Right lobe of liver (tissue), 6 donors: ENCODE data around the gene MFSD6. TPM values are rescaled to one million over a fixed set of nuclear protein-coding genes. Genes with fewer than 3 reads are reported as not detected.
A peak's percentile ranks its signal among the peaks of the same experiment; 100 is the strongest.

Source experiments
- ATAC-seq, 4 donors: fragments of 200-7000 bp; cut with Tn5 transposase; one replicate each; pipeline ENCODE4 v1.9.1; 2020; ENCODE audit warnings: mild to moderate bottlenecking in 4 of 4, moderate library complexity in 4 of 4
- DNase-seq, 3 donors: peaks; one replicate each; pipeline ENCODE4 v3.0.0-alpha.2; 2020
- H3K27ac ChIP-seq, 3 donors: fragments of 200-600 bp; one replicate each; pipeline ENCODE4 v1.8.0; 2022
- H3K27me3 ChIP-seq, 2 donors: fragments of 200-600 bp; one replicate each; pipeline ENCODE4 v1.8.0; 2022
- H3K36me3 ChIP-seq, 4 donors: fragments of 200-600 bp; sonication (generic) in 1 of 4; one replicate each; pipeline versions ENCODE4 v1.5.1 to v1.8.0; 2017 to 2022; ENCODE audit warnings: control low read depth in 1 of 4
- H3K4me1 ChIP-seq, 4 donors: fragments of 200-600 bp; sonication (generic) in 1 of 4; one replicate each; pipeline versions ENCODE4 v1.5.1 to v1.8.0; 2017 to 2022; ENCODE audit warnings: control low read depth in 1 of 4
- H3K4me3 ChIP-seq, 3 donors: fragments of 200-600 bp; one replicate each; pipeline ENCODE4 v1.8.0; 2022
- H3K9me3 ChIP-seq, 4 donors: fragments of 200-600 bp; sonication (generic) in 1 of 4; one replicate each; pipeline versions ENCODE4 v1.5.1 to v1.8.0; 2017 to 2022; ENCODE audit warnings: control low read depth in 1 of 4
- POLR2A ChIP-seq: fragments of 450-650 bp; IDR thresholded peaks from one replicate; pipeline ENCODE4 v1.6.1; 2017; ENCODE audit warnings: antibody characterized with exemption, mild to moderate bottlenecking
- WGBS: methylation state at CpG from one replicate; pipeline ENCODE4 v1.1.6; 2018; ENCODE audit warnings: low coverage, low lambda C conversion rate; ENCODE audit not compliant: insufficient coverage; ENCODE audit errors: missing lambda C conversion rate; 5-methylcytosine and 5-hydroxymethylcytosine counted together
- intact Hi-C, 2 donors: fragments of 100-400 bp; cut with DNase I; formaldehyde crosslinking; loops; one replicate each; pipeline versions ENCODE4 v1.11.2 to v1.14.1; 2022
- total RNA-seq, 6 experiments: library from RNA; depleted of rRNA in 2 of 6; stranded (reverse); fragments of >200 nt in 2 of 6; fragmentation: NEBNext Ultra II Directional in 3 of 6; extraction: Animal tissue kit (Norgen Biotek cat#: 25700) in 3 of 6; gene quantifications; one replicate each; pipeline versions ENCODE4 v1.1.0 to v1.2.4, GENCODE V29; 2016 to 2023
- TF ChIP-seq, protein P1 (sequence below), 4 donors: fragments of 200-600 bp in 3 of 4; fragments of 450-650 bp in 1 of 4; IDR thresholded peaks; one replicate each; pipeline versions ENCODE4 v1.5.1 to v1.8.0; 2016 to 2022; ENCODE audit warnings: antibody characterized with exemption in 4 of 4, mild to moderate bottlenecking in 2 of 4
- donor health status: DM: no; HTN: yes; CAD: no.
- donor health status: DM: no; HTN: no; CAD: no.
- donor health status: DM: no; HTN: no; CAD: no.
- donor health status: DM: no; HTN: yes; CAD: no.
- donor health status: DM: no; HTN: yes; CAD: no.

Gene MFSD6
- total RNA-seq, 6 experiments from 2014 or later = 1.5 to 14.8 (median 4.1) TPM

DNA sequence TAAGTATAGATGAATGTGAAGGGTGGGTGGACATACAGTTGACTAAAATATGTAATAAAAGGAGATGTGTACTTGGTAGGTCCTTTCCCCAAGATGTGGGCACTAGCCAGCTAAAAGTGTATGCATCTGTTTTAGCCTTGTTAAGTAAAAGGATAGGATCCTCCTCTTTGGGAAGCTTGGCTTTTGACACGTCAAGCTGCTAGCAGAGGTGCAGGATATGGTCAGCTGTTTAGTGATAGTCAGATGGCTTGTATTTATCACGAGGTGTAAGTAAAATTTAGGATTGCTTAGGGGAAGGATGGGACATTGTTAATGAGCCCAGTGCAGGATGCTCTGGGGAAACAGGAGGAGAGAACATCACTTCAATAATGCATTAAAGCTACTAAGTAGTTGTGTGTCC lies 1.5 kb downstream of the MFSD6 start:
- Histone ChIP-seq H3K27ac (no peak overlapping the region), H3K27me3 (no peaks in the 10 kb centered on the region), H3K4me1 (peaks cover 0 to 8% (median 0%) of the 10 kb centered on the region in 4 donors), H3K4me3 (no peak overlapping the region), H3K36me3 (no peaks in the 10 kb centered on the region), H3K9me3 (no peaks in the 10 kb centered on the region)
- WGBS = 37% methylated on average over 2 of the region's 2 CpGs
- TF ChIP-seq, protein P1, sequence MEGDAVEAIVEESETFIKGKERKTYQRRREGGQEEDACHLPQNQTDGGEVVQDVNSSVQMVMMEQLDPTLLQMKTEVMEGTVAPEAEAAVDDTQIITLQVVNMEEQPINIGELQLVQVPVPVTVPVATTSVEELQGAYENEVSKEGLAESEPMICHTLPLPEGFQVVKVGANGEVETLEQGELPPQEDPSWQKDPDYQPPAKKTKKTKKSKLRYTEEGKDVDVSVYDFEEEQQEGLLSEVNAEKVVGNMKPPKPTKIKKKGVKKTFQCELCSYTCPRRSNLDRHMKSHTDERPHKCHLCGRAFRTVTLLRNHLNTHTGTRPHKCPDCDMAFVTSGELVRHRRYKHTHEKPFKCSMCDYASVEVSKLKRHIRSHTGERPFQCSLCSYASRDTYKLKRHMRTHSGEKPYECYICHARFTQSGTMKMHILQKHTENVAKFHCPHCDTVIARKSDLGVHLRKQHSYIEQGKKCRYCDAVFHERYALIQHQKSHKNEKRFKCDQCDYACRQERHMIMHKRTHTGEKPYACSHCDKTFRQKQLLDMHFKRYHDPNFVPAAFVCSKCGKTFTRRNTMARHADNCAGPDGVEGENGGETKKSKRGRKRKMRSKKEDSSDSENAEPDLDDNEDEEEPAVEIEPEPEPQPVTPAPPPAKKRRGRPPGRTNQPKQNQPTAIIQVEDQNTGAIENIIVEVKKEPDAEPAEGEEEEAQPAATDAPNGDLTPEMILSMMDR (IDR thresholded peaks at IDR 0.05) = no peak
- TF ChIP-seq POLR2A = no peak
- intact Hi-C loops = no loop called here
- DNase-seq (no peak), ATAC-seq (no peak)

DNA sequence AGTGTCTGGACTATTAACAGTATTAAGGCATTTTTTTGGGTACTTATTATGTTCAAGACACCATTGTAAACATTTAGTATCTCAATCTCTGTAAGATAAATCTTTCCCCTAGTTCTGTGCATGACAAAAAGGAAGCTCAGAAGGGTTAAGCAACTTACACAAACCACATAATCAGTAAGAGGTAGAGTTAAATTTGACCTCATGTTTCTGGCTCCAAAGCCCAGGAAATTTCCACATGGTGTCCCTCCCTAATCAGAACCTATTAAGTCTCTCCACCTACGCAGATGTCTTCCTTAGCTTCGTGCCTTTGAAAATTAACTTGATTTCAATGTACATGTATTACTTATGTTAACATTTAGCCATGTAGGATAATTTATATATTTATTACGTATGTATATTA lies 2.0 kb downstream of the MFSD6 start:
- Histone ChIP-seq H3K27me3 (no peaks in the 10 kb centered on the region), H3K36me3 (no peaks in the 10 kb centered on the region), H3K27ac (no peak overlapping the region), H3K4me3 (no peak overlapping the region), H3K4me1 (peaks cover 0 to 8% (median 0%) of the 10 kb centered on the region in 4 donors), H3K9me3 (no peaks in the 10 kb centered on the region)
- 83% methylated on average over 3 of the region's 3 CpGs for WGBS
- TF ChIP-seq POLR2A = no peak
- TF ChIP-seq, protein P1 (IDR thresholded peaks at IDR 0.05) = no peak
- intact Hi-C loops = no loop called here
- no peak for ATAC-seq
- no peak for DNase-seq

DNA sequence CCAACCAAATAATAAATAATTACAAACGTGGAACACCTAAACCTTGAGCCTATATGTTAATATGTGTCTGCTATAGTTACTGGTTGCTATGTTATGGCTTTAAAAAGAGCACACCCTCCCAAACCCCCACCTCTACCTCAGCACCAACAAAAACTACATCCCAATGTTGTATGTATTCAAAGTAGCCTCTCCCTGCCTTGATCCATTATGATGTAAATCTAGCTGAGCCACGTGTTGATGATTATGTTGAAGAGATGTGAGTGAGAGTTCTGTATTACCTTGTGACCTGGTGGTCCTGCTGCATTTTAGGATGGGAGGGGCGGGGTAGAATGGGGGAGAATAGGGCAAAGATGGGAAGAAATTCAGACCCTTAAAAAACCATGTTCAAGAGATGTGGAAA lies 4.8 kb downstream of the MFSD6 start:
- Histone ChIP-seq H3K9me3 (no peaks in the 10 kb centered on the region), H3K4me3 (no peak overlapping the region), H3K27ac (no peak overlapping the region), H3K27me3 (no peaks in the 10 kb centered on the region), H3K36me3 (no peaks in the 10 kb centered on the region), H3K4me1 (peaks cover 0 to 8% (median 0%) of the 10 kb centered on the region in 4 donors)
- ATAC-seq = no peak
- TF ChIP-seq, protein P1 (IDR thresholded peaks at IDR 0.05) = no peak
- no peak for TF ChIP-seq POLR2A
- 52% methylated on average over 3 of the region's 3 CpGs for WGBS
- intact Hi-C loops = no loop called here
- no peak for DNase-seq

DNA sequence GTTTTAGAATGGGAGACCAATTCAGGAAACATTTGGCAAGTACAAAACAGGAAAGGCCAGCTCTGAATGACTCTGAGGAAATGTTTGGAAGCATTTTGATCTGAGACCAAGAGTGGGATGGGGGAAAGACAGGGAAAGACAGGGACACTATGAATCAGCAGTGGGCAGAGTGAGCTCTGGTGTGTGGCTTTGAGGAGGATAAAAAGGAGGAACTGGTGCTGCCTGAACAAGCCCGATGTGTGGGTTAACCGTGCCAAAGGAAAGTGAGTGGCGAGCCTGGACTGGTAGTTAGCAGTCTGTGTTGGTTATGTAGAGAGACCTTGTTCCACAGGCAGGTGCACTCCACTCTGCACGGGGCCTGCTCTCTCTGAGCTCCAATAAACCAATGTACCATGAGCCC lies 5.3 kb downstream of the MFSD6 start:
- WGBS = 73% methylated on average over 3 of the region's 4 CpGs
- Histone ChIP-seq H3K9me3 (no peaks in the 10 kb centered on the region), H3K27me3 (no peaks in the 10 kb centered on the region), H3K27ac (no peak overlapping the region), H3K4me1 (peaks cover 0 to 8% (median 0%) of the 10 kb centered on the region in 4 donors), H3K4me3 (no peak overlapping the region), H3K36me3 (no peaks in the 10 kb centered on the region)
- ATAC-seq (peak in 1 of 4 donors; percentile 16), DNase-seq (no peak)
- intact Hi-C loops = no loop called here
- TF ChIP-seq, protein P1 (IDR thresholded peaks at IDR 0.05) = no peak
- no peak for TF ChIP-seq POLR2A

DNA sequence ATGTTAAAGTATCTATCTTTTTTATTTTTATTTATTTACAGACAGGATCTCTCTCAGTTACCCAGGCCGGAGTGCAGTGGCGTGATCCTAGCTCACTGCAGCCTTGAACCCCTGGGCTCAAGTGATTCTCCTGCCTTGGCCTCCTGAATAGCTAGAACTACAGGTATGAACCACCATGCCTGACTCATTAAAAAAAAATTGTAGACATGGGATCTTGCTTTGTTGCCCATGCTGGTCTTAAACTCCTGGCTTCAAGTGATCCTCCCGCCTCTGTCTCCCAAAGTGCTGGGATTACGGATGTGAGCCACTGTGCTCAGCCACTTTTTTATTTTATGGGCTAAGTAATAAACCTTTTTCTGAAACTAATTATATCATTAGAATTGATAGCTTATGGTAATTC lies 7.1 kb downstream of the MFSD6 start:
- no peaks in the 10 kb centered on the region for H3K4me1 ChIP-seq
- H3K27me3 ChIP-seq = no peaks in the 10 kb centered on the region
- no peaks in the 10 kb centered on the region for H3K36me3 ChIP-seq
- 100% methylated on average over 2 of the region's 4 CpGs for WGBS
- intact Hi-C loops = no loop called here
- H3K4me3 ChIP-seq = no peak overlapping the region
- no peaks in the 10 kb centered on the region for H3K9me3 ChIP-seq
- no peak for DNase-seq
- no peak for TF ChIP-seq POLR2A
- TF ChIP-seq, protein P1 (IDR thresholded peaks at IDR 0.05) = no peak
- H3K27ac ChIP-seq = no peak overlapping the region
- no peak for ATAC-seq
